BLaER1 treated with 17β-estradiol and CSF1 and Interleukin-3, amounts not matched to agents 10 nM and 100 nM (cell line): ENCODE measurements around the gene NXPE4.

ENCODE experiments used
- H3K27ac ChIP-seq, 11 experiments: shearing (Covaris generic); formaldehyde crosslinking; 2 replicates each; pipeline ENCODE4 v1.8.1; 2022
- H3K27me3 ChIP-seq, 11 experiments: shearing (Covaris generic); formaldehyde crosslinking; 2 replicates each; pipeline ENCODE4 v1.8.1; 2022
- H3K36me3 ChIP-seq, 11 experiments: shearing (Covaris generic); formaldehyde crosslinking; 2 replicates each; pipeline ENCODE4 v1.8.1; 2022
- H3K4me1 ChIP-seq, 10 experiments: shearing (Covaris generic); formaldehyde crosslinking; 2 replicates each; pipeline ENCODE4 v1.8.1; 2022
- H3K4me2 ChIP-seq, 11 experiments: shearing (Covaris generic); formaldehyde crosslinking; 2 replicates each; pipeline ENCODE4 v1.8.1; 2022
- H3K4me3 ChIP-seq, 10 experiments: shearing (Covaris generic); formaldehyde crosslinking; 2 replicates each; pipeline ENCODE4 v1.8.1; 2022
- H3K9ac ChIP-seq, 11 experiments: shearing (Covaris generic); formaldehyde crosslinking; 2 replicates each; pipeline ENCODE4 v1.8.1; 2022
- H3K9me3 ChIP-seq, 11 experiments: shearing (Covaris generic); formaldehyde crosslinking; replicated peaks in 1 of 11; 2 replicates each; pipeline ENCODE4 v1.8.1; 2022
- H4K20me1 ChIP-seq, 11 experiments: shearing (Covaris generic); formaldehyde crosslinking; 2 replicates each; pipeline ENCODE4 v1.8.1; 2022
- Cebpa-rat ChIP-seq, 11 experiments: shearing (Covaris generic); IDR thresholded peaks; 2 replicates each; pipeline ENCODE4 v1.8.1; 2022

The NXPE4 gene

DNA sequence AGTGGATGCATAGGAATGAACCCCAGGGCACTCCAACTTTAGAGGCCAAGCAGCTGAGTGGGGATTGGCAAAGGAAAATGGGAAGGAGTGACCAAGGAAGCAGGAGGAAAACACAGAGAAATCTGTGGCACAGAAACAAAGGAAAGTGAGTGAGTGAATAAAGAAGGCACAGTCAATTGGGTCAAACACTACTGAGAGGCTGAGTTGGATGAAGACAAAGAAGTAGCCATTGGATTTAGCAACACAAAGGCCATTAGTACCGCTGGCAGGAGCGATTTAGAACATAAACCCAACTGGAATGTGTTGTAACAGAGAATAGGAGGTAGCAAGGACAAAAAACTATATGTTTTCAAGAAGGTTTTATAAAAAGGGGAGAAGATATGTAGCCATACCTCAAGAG, 29.3 kb downstream of the NXPE4 start:
- Histone ChIP-seq H3K9ac (no peak overlapping the region), H3K4me1 (no peaks in the 10 kb centered on the region), H3K4me2 (no peak overlapping the region), H3K9me3 (no peaks in the 10 kb centered on the region), H3K4me3 (no peak overlapping the region), H3K36me3 (no peaks in the 10 kb centered on the region), H3K27ac (no peak overlapping the region), H4K20me1 (no peaks in the 10 kb centered on the region), H3K27me3 (no peaks in the 10 kb centered on the region)
- TF ChIP-seq Cebpa-rat (IDR thresholded peaks at IDR 0.05), result no peak

DNA sequence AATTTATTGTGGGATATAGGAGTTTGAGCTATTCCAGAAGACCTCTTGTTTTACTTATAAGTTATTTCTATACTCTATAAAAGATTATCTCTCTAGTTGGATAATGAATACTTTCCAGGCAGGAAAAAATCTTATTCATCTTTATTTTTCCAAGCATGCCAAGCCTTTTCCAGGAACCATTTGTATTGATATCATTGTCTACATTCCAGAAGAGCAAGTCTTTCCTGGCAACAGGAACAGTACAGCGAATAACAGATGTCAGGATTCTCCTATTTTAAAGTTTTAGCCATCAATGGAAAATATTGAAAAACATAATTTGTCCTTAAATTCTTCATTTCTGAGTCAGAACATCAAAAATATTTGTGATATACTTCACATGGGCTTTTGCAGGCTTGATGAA, 30.8 kb downstream of the NXPE4 start:
- no peak overlapping the region for H3K27ac ChIP-seq
- H3K4me3 ChIP-seq, result no peak overlapping the region
- no peaks in the 10 kb centered on the region for H3K27me3 ChIP-seq
- no peaks in the 10 kb centered on the region for H4K20me1 ChIP-seq
- no peaks in the 10 kb centered on the region for H3K4me1 ChIP-seq
- H3K9me3 ChIP-seq, result no peaks in the 10 kb centered on the region
- no peak overlapping the region for H3K9ac ChIP-seq
- no peak overlapping the region for H3K4me2 ChIP-seq
- H3K36me3 ChIP-seq, result no peaks in the 10 kb centered on the region
- TF ChIP-seq Cebpa-rat (IDR thresholded peaks at IDR 0.05), result no peak

DNA sequence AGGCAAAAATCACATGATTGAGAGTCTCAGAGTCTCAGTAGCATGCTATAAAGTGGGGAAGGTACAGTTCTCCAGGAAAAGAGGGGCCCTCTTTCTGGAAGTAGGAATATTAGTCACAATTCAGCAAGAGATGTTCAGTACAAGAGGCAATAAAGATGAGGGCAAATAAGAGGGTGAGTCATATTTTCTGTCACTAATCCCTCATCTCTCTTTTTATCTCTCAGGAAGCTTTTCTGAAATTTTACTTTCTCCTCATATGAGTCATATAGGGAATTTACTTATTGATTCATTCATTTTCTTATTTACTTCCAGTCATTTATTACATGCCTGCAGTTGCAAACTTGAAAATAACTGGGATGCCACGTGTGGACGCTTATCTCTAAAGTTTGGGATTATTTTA, 32.5 kb downstream of the NXPE4 start:
- Histone ChIP-seq H3K9me3 (no peaks in the 10 kb centered on the region), H3K4me3 (no peak overlapping the region), H3K4me2 (no peak overlapping the region), H3K36me3 (no peaks in the 10 kb centered on the region), H3K4me1 (no peaks in the 10 kb centered on the region), H3K27me3 (no peaks in the 10 kb centered on the region), H3K9ac (no peak overlapping the region), H4K20me1 (no peaks in the 10 kb centered on the region), H3K27ac (no peak overlapping the region)
- TF ChIP-seq Cebpa-rat (IDR thresholded peaks at IDR 0.05), result no peak

DNA sequence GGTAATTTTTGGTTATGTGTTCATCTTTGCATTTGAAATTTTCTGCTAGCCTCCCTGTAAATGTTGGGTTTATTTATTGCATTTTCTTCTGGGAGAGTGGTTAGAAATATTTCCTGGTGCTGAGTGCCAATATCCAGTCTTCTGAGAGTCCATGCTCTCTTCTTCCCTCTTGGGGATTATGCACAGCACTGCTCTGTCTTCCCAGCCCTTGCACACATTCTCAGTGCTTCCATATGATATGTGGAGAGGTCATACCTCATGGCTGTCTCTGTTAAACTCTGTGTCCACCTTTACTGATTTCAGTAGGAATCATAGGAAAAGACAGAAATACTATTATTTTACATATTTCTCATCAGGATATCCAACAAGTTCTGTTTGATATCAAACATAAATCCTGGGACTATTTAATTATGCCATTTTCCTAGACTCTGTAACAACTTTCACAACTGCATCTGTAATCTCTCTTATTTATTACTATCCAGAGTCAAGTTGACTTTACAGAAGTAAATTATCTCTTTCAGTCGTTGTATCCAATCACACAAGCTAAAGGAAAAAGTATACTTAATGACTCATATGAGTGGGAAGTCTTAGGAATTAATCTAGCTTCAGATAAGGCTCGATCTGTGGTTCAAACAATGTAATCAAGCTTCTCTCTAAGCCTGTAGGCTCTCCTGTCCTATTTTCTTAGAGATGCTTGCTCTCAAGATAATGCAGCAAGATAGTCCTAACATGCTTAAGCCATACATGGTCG, 33.2 kb downstream of the NXPE4 start:
- H3K27me3 ChIP-seq, result no peaks in the 10 kb centered on the region
- no peaks in the 10 kb centered on the region for H3K36me3 ChIP-seq
- H3K4me1 ChIP-seq, result no peaks in the 10 kb centered on the region
- H3K4me3 ChIP-seq, result no peak overlapping the region
- H3K27ac ChIP-seq, result no peak overlapping the region
- no peak for TF ChIP-seq Cebpa-rat (IDR thresholded peaks at IDR 0.05)
- H4K20me1 ChIP-seq, result no peaks in the 10 kb centered on the region
- H3K9me3 ChIP-seq, result no peaks in the 10 kb centered on the region
- no peak overlapping the region for H3K9ac ChIP-seq
- H3K4me2 ChIP-seq, result no peak overlapping the region

DNA sequence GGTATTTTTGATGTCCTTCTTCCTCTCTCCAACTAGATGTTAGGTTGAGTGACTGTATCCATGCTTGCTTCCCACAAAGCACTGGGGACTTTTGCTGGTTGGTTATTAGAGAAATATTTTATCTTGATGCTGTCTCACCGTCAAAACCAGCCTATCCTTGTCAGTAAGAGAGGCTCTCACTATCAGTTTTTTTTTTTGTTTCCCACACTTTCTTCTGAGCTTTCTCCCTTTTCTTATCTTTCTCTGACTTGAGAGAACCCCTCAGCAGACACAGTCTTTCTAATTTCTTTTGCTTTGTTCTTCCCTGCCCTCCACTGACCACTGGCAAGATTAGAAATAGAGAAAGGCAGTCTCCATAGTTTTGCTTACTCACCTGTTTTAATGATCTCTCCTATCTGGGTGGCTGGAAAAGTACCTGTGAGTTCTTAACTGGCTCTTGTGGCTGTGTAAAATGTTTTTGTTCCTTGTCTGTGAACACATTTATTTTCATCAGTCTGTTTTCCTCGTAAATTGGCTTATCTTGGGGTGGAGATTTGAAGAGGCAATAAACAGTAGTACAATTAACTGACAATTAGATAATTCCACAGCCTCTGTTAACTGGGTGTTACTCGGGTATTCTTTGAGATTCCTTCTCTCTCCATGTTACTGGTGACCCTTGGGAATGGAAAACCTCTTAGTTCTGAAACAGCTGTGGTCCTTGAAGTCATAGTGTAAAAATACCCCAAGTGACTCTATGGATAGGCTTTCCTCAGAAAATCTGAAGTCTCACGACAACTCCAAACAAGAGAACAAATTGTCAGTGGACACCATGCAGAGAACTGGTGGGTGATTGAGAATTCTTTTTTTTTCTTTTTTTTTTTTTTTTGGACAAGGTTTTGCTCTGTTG, 35.9 kb downstream of the NXPE4 start, which contains the start of gene NXPE1:
TSS of gene NXPE1 (minus strand) at position 457 of the 886 bp plus-strand sequence. CDS start 8,680 bp downstream, outside the sequence.
- Histone ChIP-seq H3K9ac (no peak within 1 kb of the TSS), H3K9me3 (no peaks in the 10 kb centered on the region), H3K36me3 (no peaks in the 10 kb centered on the region), H3K4me2 (no peak within 1 kb of the TSS), H3K27me3 (no peaks in the 10 kb centered on the region), H4K20me1 (no peaks in the 10 kb centered on the region), H3K4me1 (no peaks in the 10 kb centered on the region), H3K4me3 (no peak within 1 kb of the TSS), H3K27ac (no peak within 1 kb of the TSS)
- no peak for TF ChIP-seq Cebpa-rat (IDR thresholded peaks at IDR 0.05)

DNA sequence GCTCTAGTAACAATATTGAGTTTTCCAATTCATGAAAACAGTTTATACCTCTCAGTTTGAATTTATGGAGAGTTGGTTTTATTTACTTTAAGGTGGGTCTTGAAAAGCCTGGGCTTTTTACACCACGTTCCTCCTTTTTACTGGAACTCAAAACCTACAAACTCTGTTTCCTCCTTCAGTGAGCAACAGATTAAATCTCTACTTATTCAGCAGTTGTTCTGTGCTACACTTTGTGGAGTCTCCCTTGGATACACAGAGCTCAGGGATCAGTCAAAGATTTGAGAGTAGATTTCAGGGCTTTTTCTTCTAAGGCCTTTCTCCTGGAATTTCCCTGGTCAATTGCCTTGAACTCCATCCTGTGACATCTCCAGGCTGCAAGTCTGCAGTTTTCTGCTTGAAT, 39.5 kb downstream of the NXPE4 start:
- no peak for TF ChIP-seq Cebpa-rat (IDR thresholded peaks at IDR 0.05)
- Histone ChIP-seq H3K27ac (no peak overlapping the region), H3K4me2 (no peak overlapping the region), H3K9ac (no peak overlapping the region), H3K27me3 (no peaks in the 10 kb centered on the region), H3K4me1 (no peaks in the 10 kb centered on the region), H4K20me1 (no peaks in the 10 kb centered on the region), H3K36me3 (no peaks in the 10 kb centered on the region), H3K4me3 (no peak overlapping the region), H3K9me3 (no peaks in the 10 kb centered on the region)

DNA sequence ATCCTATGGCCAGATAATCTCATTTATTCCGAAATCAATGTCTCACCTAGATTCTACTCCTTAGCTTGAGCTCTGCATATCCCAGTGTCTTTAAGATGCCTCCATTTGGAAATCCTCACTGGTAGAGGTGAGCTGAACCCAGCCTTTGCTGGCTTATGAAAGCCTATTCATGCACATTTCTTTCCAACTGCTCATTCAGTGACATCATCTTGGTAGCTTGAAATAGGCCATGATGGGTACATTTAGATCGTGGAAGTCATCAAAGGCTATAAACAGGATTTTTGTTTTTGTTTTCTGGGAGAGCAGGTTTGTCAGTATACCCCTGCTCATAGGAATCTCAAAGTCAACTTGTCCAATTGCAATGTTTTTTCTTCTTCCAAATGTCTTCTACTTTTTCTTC, 41.9 kb downstream of the NXPE4 start:
- Histone ChIP-seq H3K27ac (no peak overlapping the region), H3K27me3 (no peaks in the 10 kb centered on the region), H3K4me1 (no peaks in the 10 kb centered on the region), H3K9me3 (no peaks in the 10 kb centered on the region), H3K36me3 (no peaks in the 10 kb centered on the region), H3K4me2 (no peak overlapping the region), H3K9ac (no peak overlapping the region), H3K4me3 (no peak overlapping the region), H4K20me1 (no peaks in the 10 kb centered on the region)
- no peak for TF ChIP-seq Cebpa-rat (IDR thresholded peaks at IDR 0.05)

DNA sequence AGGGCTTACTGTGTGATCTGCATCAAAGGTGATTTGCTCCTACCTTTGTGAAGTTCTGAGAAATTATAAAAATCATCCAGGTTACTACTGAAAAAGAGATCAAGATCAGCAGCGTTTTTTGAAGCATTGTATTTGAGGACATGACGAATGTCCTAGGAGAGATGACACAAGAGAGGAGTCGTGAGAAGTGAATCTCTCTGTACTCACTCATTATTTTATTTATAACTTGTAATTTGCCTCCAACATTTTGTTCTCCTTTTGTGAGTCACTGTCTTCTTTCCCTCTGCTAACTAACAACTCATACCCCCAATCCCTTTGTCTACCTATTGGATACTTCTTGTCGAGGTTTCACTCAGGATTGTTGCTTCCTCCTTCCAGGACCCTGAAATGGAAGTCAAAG, 44.5 kb downstream of the NXPE4 start:
- Histone ChIP-seq H4K20me1 (no peaks in the 10 kb centered on the region), H3K27ac (no peak overlapping the region), H3K36me3 (no peaks in the 10 kb centered on the region), H3K4me3 (no peak overlapping the region), H3K9ac (no peak overlapping the region), H3K27me3 (no peaks in the 10 kb centered on the region), H3K4me2 (no peak overlapping the region), H3K9me3 (no peaks in the 10 kb centered on the region), H3K4me1 (no peaks in the 10 kb centered on the region)
- no peak for TF ChIP-seq Cebpa-rat (IDR thresholded peaks at IDR 0.05)

DNA sequence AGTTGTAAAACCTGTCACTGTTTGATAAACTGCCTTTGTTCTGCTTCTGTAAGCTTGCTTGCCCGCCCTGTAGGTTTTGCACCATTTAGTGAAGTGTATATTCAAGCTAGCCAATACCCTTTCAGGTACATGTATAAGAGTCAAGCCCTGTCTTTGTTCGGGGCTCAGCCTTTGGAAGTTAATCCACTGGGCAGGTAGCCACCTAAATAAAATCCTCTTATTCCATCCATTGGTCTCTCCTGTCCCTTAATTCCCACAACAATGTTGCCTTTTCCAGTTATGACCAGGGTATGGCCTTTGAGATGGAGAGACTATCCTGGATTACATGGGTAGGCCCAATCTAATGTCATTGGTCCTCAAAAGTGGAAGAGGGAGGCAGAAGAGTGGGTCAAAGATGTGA, 69.9 kb downstream of the NXPE4 start:
- Histone ChIP-seq H4K20me1 (no peaks in the 10 kb centered on the region), H3K9ac (no peak overlapping the region), H3K36me3 (no peaks in the 10 kb centered on the region; a peak in 1 of 22 replicates), H3K9me3 (peaks cover 15 to 22% (median 17%) of the 10 kb centered on the region in 11 experiments), H3K4me1 (peaks cover 0 to 3% (median 0%) of the 10 kb centered on the region in 10 experiments; a peak in 1 of 20 replicates), H3K27me3 (no peaks in the 10 kb centered on the region), H3K4me2 (no peak overlapping the region), H3K4me3 (no peak overlapping the region), H3K27ac (no peak overlapping the region)
- TF ChIP-seq Cebpa-rat (IDR thresholded peaks at IDR 0.05), result no peak
